ENCODE data around the gene SAMM50.

- TF ChIP-seq CTCF (conservative IDR thresholded peaks at IDR 0.05; ENCODE audit: low read depth, low read length) (no peak), EZH2 (IDR thresholded peaks at IDR 0.05; ENCODE audit: borderline replicate concordance, low read depth, low read length, poor library complexity, severe bottlenecking) (no peak)
These were observed 33.9 kb upstream of the SAMM50 start for GRCh38 chr22:43921370-43921769.
